Fibroblast of the aortic adventitia (primary cell): ENCODE results near the gene BFAR. TPM values are rescaled to one million over a fixed set of nuclear protein-coding genes. Genes with fewer than 3 reads are reported as not detected.
"Not testable (repeated sequence)": the region's sequence is repeated elsewhere in the genome, so short reads cannot be mapped to it uniquely, and the experiment has no call there.

Source experiments
- DNase-seq: peaks from one replicate; pipeline ENCODE4 v3.0.0-alpha.2; 2010; ENCODE audit warnings: low read depth
- H3K4me3 ChIP-seq: 2 replicates; pipeline ENCODE4 v1.5.1; 2011; ENCODE audit warnings: low read depth, mild to moderate bottlenecking, control low read depth, low read length, moderate library complexity
- total RNA-seq: library from RNA; depleted of rRNA; stranded (reverse); fragments of >200 nt; gene quantifications from 2 replicates; pipeline ENCODE4 v1.2.3, GENCODE V29; 2012; ENCODE audit warnings: low replicate concordance
- TF ChIP-seq, protein P1 (sequence below): IDR thresholded peaks from 2 replicates; pipeline ENCODE4 v1.5.1; 2011; ENCODE audit warnings: mild to moderate bottlenecking, low read length, control low read depth, inconsistent platforms; ENCODE audit not compliant: insufficient read depth

Gene BFAR
- total RNA-seq, 1 donor, result 78.4 TPM

DNA sequence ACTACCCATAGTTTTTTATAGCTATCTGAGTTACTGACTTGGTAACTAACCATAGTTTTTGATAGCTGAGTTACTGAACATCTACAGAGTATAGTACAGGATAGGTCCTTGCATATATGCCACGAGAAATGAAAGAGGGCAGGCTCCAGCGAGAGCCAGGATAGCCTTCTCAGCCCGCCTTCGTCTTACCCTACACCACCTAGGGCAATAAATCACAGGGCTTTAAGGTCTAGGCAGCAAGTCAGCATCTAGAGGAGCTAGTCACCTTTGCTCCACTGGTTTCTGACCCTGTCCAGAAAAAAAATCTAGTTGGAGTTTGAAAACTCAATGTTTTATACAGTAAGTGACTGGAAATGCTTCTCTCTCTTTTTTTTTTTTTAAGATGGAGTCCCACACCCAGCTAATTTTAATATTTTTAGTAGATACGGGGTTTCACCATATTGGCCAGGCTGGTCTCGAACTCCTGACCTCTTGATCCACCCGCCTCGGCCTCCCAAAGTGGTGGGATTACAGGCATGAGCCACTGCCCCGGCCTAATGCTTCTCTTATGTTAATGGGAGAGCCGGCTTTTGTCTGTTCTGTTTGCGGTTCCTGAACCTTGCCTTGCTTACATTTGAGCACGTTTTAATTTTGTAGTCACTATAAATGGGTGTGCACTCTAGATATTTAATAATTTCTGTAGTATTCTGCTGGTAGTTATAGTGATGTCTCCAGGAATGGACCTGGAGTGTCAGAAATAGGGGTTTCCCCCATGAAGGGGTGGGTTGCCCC, 2.8 kb downstream of the BFAR start:
- TF ChIP-seq, protein P1, sequence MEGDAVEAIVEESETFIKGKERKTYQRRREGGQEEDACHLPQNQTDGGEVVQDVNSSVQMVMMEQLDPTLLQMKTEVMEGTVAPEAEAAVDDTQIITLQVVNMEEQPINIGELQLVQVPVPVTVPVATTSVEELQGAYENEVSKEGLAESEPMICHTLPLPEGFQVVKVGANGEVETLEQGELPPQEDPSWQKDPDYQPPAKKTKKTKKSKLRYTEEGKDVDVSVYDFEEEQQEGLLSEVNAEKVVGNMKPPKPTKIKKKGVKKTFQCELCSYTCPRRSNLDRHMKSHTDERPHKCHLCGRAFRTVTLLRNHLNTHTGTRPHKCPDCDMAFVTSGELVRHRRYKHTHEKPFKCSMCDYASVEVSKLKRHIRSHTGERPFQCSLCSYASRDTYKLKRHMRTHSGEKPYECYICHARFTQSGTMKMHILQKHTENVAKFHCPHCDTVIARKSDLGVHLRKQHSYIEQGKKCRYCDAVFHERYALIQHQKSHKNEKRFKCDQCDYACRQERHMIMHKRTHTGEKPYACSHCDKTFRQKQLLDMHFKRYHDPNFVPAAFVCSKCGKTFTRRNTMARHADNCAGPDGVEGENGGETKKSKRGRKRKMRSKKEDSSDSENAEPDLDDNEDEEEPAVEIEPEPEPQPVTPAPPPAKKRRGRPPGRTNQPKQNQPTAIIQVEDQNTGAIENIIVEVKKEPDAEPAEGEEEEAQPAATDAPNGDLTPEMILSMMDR, result no peak
- DNase-seq, result no peak
- no peak overlapping the region for H3K4me3 ChIP-seq

DNA sequence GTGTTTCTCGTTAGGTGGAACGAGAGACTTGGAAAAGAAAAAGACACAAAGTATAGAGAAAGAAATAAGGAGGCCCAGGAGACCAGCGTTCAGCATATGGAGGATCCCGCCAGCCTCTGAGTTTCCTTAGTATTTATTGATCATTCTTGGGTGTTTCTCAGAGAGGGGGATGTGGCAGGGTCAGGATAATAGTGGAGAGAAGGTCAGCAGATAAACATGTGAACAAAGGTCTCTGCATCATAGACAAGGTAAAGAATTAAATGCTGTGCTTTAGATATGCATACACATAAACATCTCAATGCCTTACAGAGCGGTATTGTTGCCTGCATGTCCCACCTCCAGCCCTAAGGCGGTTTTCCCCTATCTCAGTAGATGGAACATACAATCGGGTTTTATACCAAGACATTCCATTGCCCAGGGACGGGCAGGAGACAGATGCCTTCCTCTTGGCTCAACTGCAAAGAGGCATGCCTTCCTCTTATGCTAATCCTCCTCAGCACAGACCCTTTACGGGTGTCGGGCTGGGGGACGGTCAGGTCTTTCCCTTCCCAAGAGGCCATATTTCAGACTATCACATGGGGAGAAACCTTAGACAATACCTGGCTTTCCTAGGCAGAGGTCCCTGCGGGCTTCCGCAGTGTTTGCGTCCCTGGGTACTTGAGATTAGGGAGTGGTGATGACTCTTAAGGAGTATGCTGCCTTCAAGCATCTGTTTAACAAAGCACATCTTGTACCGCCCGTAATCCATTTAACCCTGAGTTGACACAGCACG, 3.6 kb downstream of the BFAR start:
- not testable (repeated sequence) for H3K4me3 ChIP-seq, DNase-seq

DNA sequence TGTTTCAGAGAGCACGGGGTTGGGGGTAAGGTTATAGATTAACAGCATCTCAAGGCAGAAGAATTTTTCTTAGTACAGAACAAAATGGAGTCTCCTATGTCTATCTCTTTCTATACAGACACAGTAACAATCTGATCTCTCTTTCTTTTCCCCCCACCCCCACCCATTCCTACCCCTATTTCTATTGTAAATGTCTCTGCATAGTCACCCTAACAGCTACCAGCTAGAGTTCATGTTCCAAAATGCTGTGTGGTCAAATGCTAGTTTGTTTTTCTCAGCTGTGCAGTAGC, 4.1 kb downstream of the BFAR start:
- DNase-seq, H3K4me3 ChIP-seq: not testable (repeated sequence)

DNA sequence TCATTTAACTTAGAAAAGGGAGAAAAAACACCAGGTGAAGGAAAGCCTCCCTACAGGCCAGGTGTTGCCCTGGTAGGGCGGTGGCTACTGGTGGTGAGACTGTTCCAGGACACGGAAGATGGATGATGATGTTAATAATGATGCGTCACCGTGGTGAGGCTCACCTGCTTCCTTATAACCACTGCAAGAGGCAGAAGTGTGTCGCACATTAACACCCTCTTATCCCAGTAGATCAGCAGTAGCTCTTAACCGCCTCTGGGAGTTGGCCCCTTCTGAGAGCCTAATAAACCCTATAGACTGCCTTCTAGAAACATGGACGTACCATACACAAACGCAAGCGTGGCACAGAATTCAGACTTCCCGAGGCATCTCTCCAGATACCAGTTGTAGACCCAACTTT, 7.8 kb downstream of the BFAR start:
- no peak for DNase-seq
- no peak overlapping the region for H3K4me3 ChIP-seq
- TF ChIP-seq, protein P1, result no peak

DNA sequence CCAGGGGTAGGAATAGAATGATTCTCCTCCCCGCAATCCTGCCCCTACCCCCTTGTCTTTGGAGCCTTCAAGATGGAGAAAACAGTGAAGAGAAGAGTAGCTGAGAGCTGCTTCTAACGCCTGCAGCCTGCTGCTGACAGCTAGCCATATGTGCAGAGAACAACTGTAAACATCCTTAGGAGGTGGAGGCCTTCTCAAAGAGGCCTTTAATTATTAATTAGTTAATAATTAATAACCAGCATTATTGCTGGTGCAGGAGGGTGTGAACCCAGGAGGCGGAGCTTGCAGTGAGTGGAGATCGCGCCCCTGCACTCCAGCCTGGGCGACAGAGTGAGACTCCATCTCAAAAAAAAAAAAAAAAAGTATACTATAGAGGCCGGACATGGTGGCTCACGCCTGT, 8.5 kb downstream of the BFAR start:
- no peak overlapping the region for H3K4me3 ChIP-seq
- TF ChIP-seq, protein P1, result no peak
- DNase-seq, result no peak

DNA sequence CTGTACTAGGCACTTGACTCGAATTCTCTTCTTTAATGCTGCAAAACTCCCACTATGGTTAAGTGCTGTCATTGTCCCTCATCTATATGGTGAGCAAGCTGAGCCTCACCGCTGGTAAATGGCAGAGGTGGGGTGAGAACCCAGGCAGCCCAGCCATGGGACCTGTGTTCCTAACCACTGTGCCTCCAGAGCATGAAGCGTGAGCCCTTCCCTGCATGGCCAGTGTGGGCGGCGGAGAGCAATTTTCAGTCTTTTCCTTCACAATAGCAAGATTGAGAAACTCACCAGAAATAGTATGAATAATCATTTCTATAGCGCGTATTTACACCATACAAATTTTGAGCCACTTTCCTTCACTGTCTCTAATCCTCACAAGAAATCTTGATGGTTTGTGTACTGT, 9.2 kb downstream of the BFAR start:
- no peak for DNase-seq
- TF ChIP-seq, protein P1, result no peak
- H3K4me3 ChIP-seq, result no peak overlapping the region

DNA sequence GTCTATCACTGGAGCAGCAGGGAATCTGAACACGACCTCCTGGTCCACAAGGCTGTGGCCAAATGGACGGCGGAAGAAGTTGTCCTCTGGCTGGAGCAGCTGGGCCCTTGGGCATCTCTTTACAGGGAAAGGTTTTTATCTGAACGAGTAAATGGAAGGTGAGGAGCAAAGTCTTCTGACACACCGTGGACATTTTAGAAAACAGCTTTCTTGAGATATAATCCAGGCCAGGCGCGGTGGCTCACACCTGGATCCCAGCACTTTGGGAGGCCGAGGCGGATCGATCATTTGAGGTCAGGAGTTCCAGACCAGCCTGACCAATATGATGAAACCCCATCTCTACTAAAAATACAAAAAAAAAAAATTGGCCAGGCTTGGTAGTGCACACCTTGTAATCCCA, 17.1 kb downstream of the BFAR start:
- TF ChIP-seq, protein P1, result no peak
- no peak for DNase-seq
- H3K4me3 ChIP-seq, result no peak overlapping the region

DNA sequence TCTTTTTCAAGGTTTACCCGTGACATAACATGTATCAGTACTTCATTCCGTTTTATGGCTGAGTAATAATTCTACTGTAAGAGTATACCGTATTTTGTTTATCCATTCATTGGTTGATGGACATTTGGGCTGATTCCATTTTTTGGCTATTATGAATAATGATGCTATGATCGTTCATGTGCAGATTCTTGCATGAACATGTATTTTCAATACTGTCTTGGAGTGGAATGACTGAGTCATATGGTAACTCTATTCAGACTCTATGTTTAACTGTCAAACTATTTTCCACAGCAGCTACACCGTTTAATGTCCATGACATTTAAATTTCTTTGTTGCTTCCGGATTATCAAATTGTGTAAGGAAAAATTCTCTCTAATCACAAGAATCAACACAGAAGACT, 17.9 kb downstream of the BFAR start:
- H3K4me3 ChIP-seq, result no peak overlapping the region
- TF ChIP-seq, protein P1, result no peak
- no peak for DNase-seq
